ENCODE data around the gene HNRNPDL. TPM values are rescaled to one million over a fixed set of nuclear protein-coding genes. Genes with fewer than 3 reads are reported as not detected.

Gene HNRNPDL
- total and polyA plus RNA-seq, 2 of the 13 experiments (the other 11 are each of a cell fraction or from before 2014, with no cell fraction given), result 167 to 414 TPM

- TF ChIP-seq KMT2A (CRISPR knock-in tag; IDR thresholded peaks at IDR 0.05) (no peak), MZF1 (CRISPR knock-in tag; IDR thresholded peaks at IDR 0.05; ENCODE audit: borderline replicate concordance) (no peak), ZNF30 (CRISPR knock-in tag; IDR thresholded peaks at IDR 0.05) (no peak), ZNF891 (CRISPR knock-in tag; IDR thresholded peaks at IDR 0.05) (no peak), FOSL2 (CRISPR knock-in tag; IDR thresholded peaks at IDR 0.05) (no peak), ZMAT5 (CRISPR knock-in tag; IDR thresholded peaks at IDR 0.05; ENCODE audit: borderline replicate concordance, low read depth) (no peak), RXRA (CRISPR knock-in tag; IDR thresholded peaks at IDR 0.05) (no peak), TEF (CRISPR knock-in tag; IDR thresholded peaks at IDR 0.05) (no peak), ZNF737 (CRISPR knock-in tag; IDR thresholded peaks at IDR 0.05; ENCODE audit: borderline replicate concordance) (no peak), FOXK2 (IDR thresholded peaks at IDR 0.05) (no peak), STAT6 (CRISPR knock-in tag; IDR thresholded peaks at IDR 0.05; ENCODE audit: borderline replicate concordance) (no peak), SKIL (CRISPR knock-in tag; IDR thresholded peaks at IDR 0.05; ENCODE audit: borderline replicate concordance) (no peak), ZNF138 (CRISPR knock-in tag; IDR thresholded peaks at IDR 0.05; ENCODE audit: low read depth) (no peak), ZNF749 (CRISPR knock-in tag; IDR thresholded peaks at IDR 0.05; ENCODE audit: borderline replicate concordance) (peak; percentile 39; the same call in 1 of the 2 replicates), ZGPAT (CRISPR knock-in tag; IDR thresholded peaks at IDR 0.05) (no peak), NFKB2 (CRISPR knock-in tag; IDR thresholded peaks at IDR 0.05; ENCODE audit: borderline replicate concordance) (no peak; the same call in 1 of the 2 replicates), ZNF709 (CRISPR knock-in tag; IDR thresholded peaks at IDR 0.05) (peak; percentile 54; the same call in 1 of the 2 replicates), THRA (CRISPR knock-in tag; IDR thresholded peaks at IDR 0.05; ENCODE audit: borderline replicate concordance) (no peak), CCDC6 (CRISPR knock-in tag; IDR thresholded peaks at IDR 0.05) (peak; percentile 12; the same call in 1 of the 2 replicates), ZNF253 (CRISPR knock-in tag; IDR thresholded peaks at IDR 0.05; ENCODE audit: borderline replicate concordance) (0 out of 2 replicates have a peak, but pooled peaks have one; percentile 78), CAMTA2 (CRISPR knock-in tag; IDR thresholded peaks at IDR 0.05; ENCODE audit: borderline replicate concordance) (no peak), ZNF782 (CRISPR knock-in tag; IDR thresholded peaks at IDR 0.05; ENCODE audit: borderline replicate concordance) (no peak), ZNF296 (CRISPR knock-in tag; conservative IDR thresholded peaks at IDR 0.05) (no peak)
Measured at GRCh38 chr4:82373486-82373815, 56.8 kb downstream of the HNRNPDL start (continued).
